Measurements from ENCODE around the gene VN1R5. TPM values are rescaled to one million over a fixed set of nuclear protein-coding genes. Genes with fewer than 3 reads are reported as not detected.

The VN1R5 gene
- total RNA-seq, 1 donor from 2014 or later, result not detected

- ATAC-seq (no peak), DNase-seq (no peak)
- Histone ChIP-seq H3K9me3 (peaks cover 5% of the 10 kb centered on the region), H3K4me1 (no peaks in the 10 kb centered on the region), H3K36me3 (no peaks in the 10 kb centered on the region), H3K4me3 (no peak overlapping the region), H3K27me3 (no peaks in the 10 kb centered on the region), H3K27ac (no peak overlapping the region)
- no peak for TF ChIP-seq CTCF (IDR thresholded peaks at IDR 0.05)
- intact Hi-C loops (cut with DNase I), result no loop called here
These were observed 18.9 kb downstream of the VN1R5 start for GRCh38 chr1:247274605-247275256.

- Histone ChIP-seq H3K9me3 (no peaks in the 10 kb centered on the region), H3K4me3 (no peak overlapping the region), H3K27me3 (no peaks in the 10 kb centered on the region), H3K36me3 (no peaks in the 10 kb centered on the region), H3K4me1 (no peaks in the 10 kb centered on the region), H3K27ac (no peak overlapping the region)
- DNase-seq (no peak), ATAC-seq (no peak)
- TF ChIP-seq CTCF (IDR thresholded peaks at IDR 0.05), result no peak
- intact Hi-C loops (cut with DNase I), result no loop called here
These were observed 21.3 kb downstream of the VN1R5 start for GRCh38 chr1:247277191-247277590.

- ATAC-seq, result no peak
- no peaks in the 10 kb centered on the region for H3K9me3 ChIP-seq
- no peaks in the 10 kb centered on the region for H3K4me1 ChIP-seq
- H3K27me3 ChIP-seq, result no peaks in the 10 kb centered on the region
- H3K36me3 ChIP-seq, result no peaks in the 10 kb centered on the region
- H3K27ac ChIP-seq, result no peak overlapping the region
- no peak for DNase-seq
- no peak for TF ChIP-seq CTCF (IDR thresholded peaks at IDR 0.05)
- no peak overlapping the region for H3K4me3 ChIP-seq
- intact Hi-C loops (cut with DNase I), result no loop called here
These were observed 25.2 kb downstream of the VN1R5 start for GRCh38 chr1:247281001-247281574.

GRCh38 chr1:247286134-247286670 is 30.3 kb downstream of the VN1R5 start:
- no peak for ATAC-seq
- Histone ChIP-seq H3K9me3 (no peaks in the 10 kb centered on the region), H3K4me3 (no peak overlapping the region), H3K27ac (no peak overlapping the region), H3K36me3 (no peaks in the 10 kb centered on the region), H3K4me1 (no peaks in the 10 kb centered on the region), H3K27me3 (no peaks in the 10 kb centered on the region)
- intact Hi-C loops (cut with DNase I), result no loop called here
- no peak for DNase-seq
- no peak for TF ChIP-seq CTCF (IDR thresholded peaks at IDR 0.05)

GRCh38 chr1:247287460-247287859 is 31.6 kb downstream of the VN1R5 start:
- Histone ChIP-seq H3K4me1 (no peaks in the 10 kb centered on the region), H3K36me3 (no peaks in the 10 kb centered on the region), H3K9me3 (no peaks in the 10 kb centered on the region), H3K27ac (no peak overlapping the region), H3K4me3 (no peak overlapping the region), H3K27me3 (no peaks in the 10 kb centered on the region)
- DNase-seq (no peak), ATAC-seq (no peak)
- no peak for TF ChIP-seq CTCF (IDR thresholded peaks at IDR 0.05)
- intact Hi-C loops (cut with DNase I), result no loop called here
